DMS 273 (cell line): ENCODE data around the gene PRKAB1.

Experiments used
- DNase-seq: peaks from one replicate; lab custom pipeline; 2025; ENCODE audit not compliant: unreplicated experiment; lab: John Stamatoyannopoulos, UW

PRKAB1 gene

GRCh38 chr12:119661882-119662281 lies 6.1 kb upstream of the PRKAB1 start:
- DNase-seq, result no peak

GRCh38 chr12:119664642-119665041 lies 3.3 kb upstream of the PRKAB1 start:
- DNase-seq, result no peak

- DNase-seq, result peak; percentile 3
Measured at GRCh38 chr12:119665164-119665929, 2.6 kb upstream of the PRKAB1 start.

GRCh38 chr12:119666226-119666795 lies 1.6 kb upstream of the PRKAB1 start:
- DNase-seq, result no peak

- no peak for DNase-seq
Measured at GRCh38 chr12:119666900-119667576, 895 bp upstream of the PRKAB1 start.

GRCh38 chr12:119668324-119668841 lies 450 bp downstream of the PRKAB1 start:
- peak; percentile 51 for DNase-seq

- DNase-seq, result peak; percentile 52
Measured at GRCh38 chr12:119669744-119670472, 2.0 kb downstream of the PRKAB1 start.

- DNase-seq, result no peak
Measured at GRCh38 chr12:119671070-119671469, 3.1 kb downstream of the PRKAB1 start.

- DNase-seq, result no peak
Measured at GRCh38 chr12:119672194-119672593, 4.3 kb downstream of the PRKAB1 start.

GRCh38 chr12:119673634-119674033 lies 5.7 kb downstream of the PRKAB1 start:
- DNase-seq, result no peak

- DNase-seq, result no peak
Measured at GRCh38 chr12:119674560-119674959, 6.6 kb downstream of the PRKAB1 start.

- DNase-seq, result no peak
Measured at GRCh38 chr12:119676022-119676421, 8.1 kb downstream of the PRKAB1 start.

GRCh38 chr12:119676573-119676972 lies 8.6 kb downstream of the PRKAB1 start:
- DNase-seq, result no peak

GRCh38 chr12:119678459-119678858 lies 10.5 kb downstream of the PRKAB1 start:
- DNase-seq, result no peak

- DNase-seq, result no peak
Measured at GRCh38 chr12:119679081-119679480, 11.1 kb downstream of the PRKAB1 start.

GRCh38 chr12:119679490-119679889 lies 11.6 kb downstream of the PRKAB1 start:
- no peak for DNase-seq

- DNase-seq, result no peak
Measured at GRCh38 chr12:119681111-119681510, 13.2 kb downstream of the PRKAB1 start.

- no peak for DNase-seq
Measured at GRCh38 chr12:119681728-119682638, 14.1 kb downstream of the PRKAB1 start.

GRCh38 chr12:119682639-119683252 lies 14.8 kb downstream of the PRKAB1 start:
- DNase-seq, result peak; percentile 26

GRCh38 chr12:119683413-119683812 lies 15.5 kb downstream of the PRKAB1 start:
- no peak for DNase-seq
